Right lobe of liver (tissue), 4 donors: ENCODE results near the gene PPP2R5C.

Source experiments
- POLR2A ChIP-seq: fragments of 450-650 bp; IDR thresholded peaks from one replicate; pipeline ENCODE4 v1.6.1; 2017; ENCODE audit warnings: antibody characterized with exemption, mild to moderate bottlenecking
- TF ChIP-seq, protein P1 (sequence below), 4 donors: fragments of 200-600 bp in 3 of 4; fragments of 450-650 bp in 1 of 4; IDR thresholded peaks; one replicate each; pipeline versions ENCODE4 v1.5.1 to v1.8.0; 2016 to 2022; ENCODE audit warnings: antibody characterized with exemption in 4 of 4, mild to moderate bottlenecking in 2 of 4
- donor health status: DM: no; HTN: no; CAD: no.
- donor health status: DM: no; HTN: no; CAD: no.
- donor health status: DM: no; HTN: yes; CAD: no.

DNA sequence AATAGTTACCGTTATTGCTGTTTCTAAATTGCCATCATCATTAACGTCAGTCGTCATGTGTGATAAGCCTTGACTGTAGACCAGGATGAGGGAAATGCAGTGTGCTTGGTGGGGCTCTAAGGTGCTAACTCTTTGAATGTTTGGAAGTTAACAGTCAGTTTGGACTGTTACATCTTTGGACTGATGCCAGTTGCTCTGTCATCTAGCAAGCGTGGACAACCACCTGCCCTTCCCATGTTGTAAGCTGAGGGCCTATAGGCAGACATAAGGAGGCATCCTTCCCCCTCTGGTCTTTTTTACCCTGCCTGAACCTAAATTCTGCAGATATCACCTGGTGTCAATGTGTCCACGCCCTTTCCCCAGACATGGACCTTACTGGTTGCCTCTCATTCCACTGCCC is 94.4 kb downstream of the PPP2R5C start:
- TF ChIP-seq, protein P1, sequence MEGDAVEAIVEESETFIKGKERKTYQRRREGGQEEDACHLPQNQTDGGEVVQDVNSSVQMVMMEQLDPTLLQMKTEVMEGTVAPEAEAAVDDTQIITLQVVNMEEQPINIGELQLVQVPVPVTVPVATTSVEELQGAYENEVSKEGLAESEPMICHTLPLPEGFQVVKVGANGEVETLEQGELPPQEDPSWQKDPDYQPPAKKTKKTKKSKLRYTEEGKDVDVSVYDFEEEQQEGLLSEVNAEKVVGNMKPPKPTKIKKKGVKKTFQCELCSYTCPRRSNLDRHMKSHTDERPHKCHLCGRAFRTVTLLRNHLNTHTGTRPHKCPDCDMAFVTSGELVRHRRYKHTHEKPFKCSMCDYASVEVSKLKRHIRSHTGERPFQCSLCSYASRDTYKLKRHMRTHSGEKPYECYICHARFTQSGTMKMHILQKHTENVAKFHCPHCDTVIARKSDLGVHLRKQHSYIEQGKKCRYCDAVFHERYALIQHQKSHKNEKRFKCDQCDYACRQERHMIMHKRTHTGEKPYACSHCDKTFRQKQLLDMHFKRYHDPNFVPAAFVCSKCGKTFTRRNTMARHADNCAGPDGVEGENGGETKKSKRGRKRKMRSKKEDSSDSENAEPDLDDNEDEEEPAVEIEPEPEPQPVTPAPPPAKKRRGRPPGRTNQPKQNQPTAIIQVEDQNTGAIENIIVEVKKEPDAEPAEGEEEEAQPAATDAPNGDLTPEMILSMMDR (IDR thresholded peaks at IDR 0.05): no peak
- no peak for TF ChIP-seq POLR2A
